Measurements from ENCODE around the gene KRTAP19-8. TPM values are rescaled to one million over a fixed set of nuclear protein-coding genes. Genes with fewer than 3 reads are reported as not detected.

KRTAP19-8 gene, protein sequence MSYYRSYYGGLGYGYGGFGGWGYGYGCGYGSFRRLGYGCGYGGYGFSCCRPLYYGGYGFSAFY
- total RNA-seq: not detected in 2 replicates

DNA sequence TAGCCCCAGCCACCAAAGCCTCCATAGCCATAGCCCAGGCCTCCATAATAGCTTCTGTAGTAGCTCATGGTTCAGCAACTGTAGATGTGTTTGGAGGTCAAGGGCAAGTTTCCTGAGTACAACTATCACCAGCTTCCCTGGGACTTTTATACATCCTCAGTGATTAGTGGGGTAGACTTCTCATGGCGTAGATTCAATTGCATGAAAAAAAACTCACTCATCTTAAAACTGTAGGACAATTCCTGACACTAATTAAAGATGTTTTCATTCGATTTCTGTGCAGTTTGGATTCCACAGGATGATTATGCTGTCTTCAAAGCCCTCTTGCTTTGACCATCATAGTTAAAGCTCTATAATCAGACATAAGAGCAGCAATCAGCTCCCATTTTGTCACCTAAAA lies at the start of gene KRTAP19-8:
Gene KRTAP19-8 (minus strand): TSS at position 101 of the 400 bp plus-strand sequence. CDS start 33 bp downstream, at position 68.

Other genes with a start within 250 kb of the KRTAP19-8 start
- gene KRTAP8-1, start 225.2 kb downstream of the KRTAP19-8 start, total RNA-seq: not detected in 2 replicates
- gene KRTAP7-1, start 208.7 kb downstream of the KRTAP19-8 start, total RNA-seq: not detected in 2 replicates
- not detected in 2 replicates for gene KRTAP11-1, start 156.9 kb downstream of the KRTAP19-8 start, total RNA-seq

Measured in epithelial cell of alveolus of lung (primary cell).